Caco-2 (cell line): ENCODE measurements around the gene CLSTN2. TPM values are rescaled to one million over a fixed set of nuclear protein-coding genes. Genes with fewer than 3 reads are reported as not detected.

Source experiments
- BruUV-seq: library from RNA; stranded (reverse); fragments of 400-500 nt; replicated peaks from 2 replicates; lab custom pipeline; 2021; lab: Mats Ljungman, UMichigan
- CTCF ChIA-PET: fragments of 300-600 bp; sonication (Branson Sonifier 250); formaldehyde crosslinking; loops from one replicate; lab custom pipeline; 2022; ENCODE audit warnings: antibody characterized with exemption; lab: Charles Lee
- POLR2A ChIA-PET: fragments of 300-600 bp; sonication (Branson Sonifier 250); formaldehyde crosslinking; loops from one replicate; lab custom pipeline; 2022; ENCODE audit warnings: antibody characterized with exemption; lab: Charles Lee
- DNase-seq, 2 experiments: peaks; one replicate each; pipeline versions ENCODE4 v3.0.0 to v3.0.0-alpha.2; 2020 to 2022
- H3K27me3 ChIP-seq: replicated peaks from 2 replicates; pipeline ENCODE4 v1.6.0; 2011; ENCODE audit warnings: low read length; ENCODE audit not compliant: control insufficient read depth, insufficient read depth
- H3K36me3 ChIP-seq: 2 replicates; pipeline ENCODE4 v1.5.1; 2011; ENCODE audit warnings: low read length; ENCODE audit not compliant: control insufficient read depth, insufficient read depth
- H3K4me1 ChIP-seq: fragments of 250-450 bp; sonication (Bioruptor Pico); 2 replicates; pipeline ENCODE4 v1.5.1; 2020; ENCODE audit warnings: mild to moderate bottlenecking
- H3K4me3 ChIP-seq: 2 replicates; pipeline ENCODE4 v1.5.1; 2011; ENCODE audit warnings: low read depth, mild to moderate bottlenecking, control low read depth, low read length
- H3K9me3 ChIP-seq: fragments of 250-450 bp; sonication (Bioruptor Pico); 2 replicates; pipeline ENCODE4 v1.5.1; 2020; ENCODE audit warnings: mild to moderate bottlenecking, moderate library complexity
- H3K27ac Mint-ChIP-seq: one replicate; pipeline ENCODE4 v1.8.0; 2022; ENCODE audit warnings: mixed read lengths; ENCODE audit not compliant: unreplicated experiment
- H3K27me3 Mint-ChIP-seq: one replicate; pipeline ENCODE4 v1.8.0; 2022; ENCODE audit warnings: mixed read lengths; ENCODE audit not compliant: insufficient read depth, unreplicated experiment
- H3K36me3 Mint-ChIP-seq: one replicate; pipeline ENCODE4 v1.8.0; 2022; ENCODE audit warnings: mild to moderate bottlenecking, mixed read lengths; ENCODE audit not compliant: insufficient read depth, unreplicated experiment
- H3K4me1 Mint-ChIP-seq: one replicate; pipeline ENCODE4 v1.8.0; 2022; ENCODE audit warnings: low read depth, mixed read lengths; ENCODE audit not compliant: unreplicated experiment
- H3K4me3 Mint-ChIP-seq: one replicate; pipeline ENCODE4 v1.8.0; 2022; ENCODE audit warnings: mild to moderate bottlenecking, moderate library complexity, mixed read lengths; ENCODE audit not compliant: unreplicated experiment
- H3K9me3 Mint-ChIP-seq: one replicate; pipeline ENCODE4 v1.8.0; 2022; ENCODE audit warnings: mixed read lengths; ENCODE audit not compliant: unreplicated experiment
- intact Hi-C: fragments of 100-400 bp; cut with micrococcal nuclease; formaldehyde crosslinking; loops from one replicate; pipeline ENCODE4 v1.10.0; 2022; ENCODE audit not compliant: unreplicated experiment
- total RNA-seq: library from RNA; stranded (reverse); gene quantifications from 2 replicates; pipeline ENCODE4 v1.2.3, GENCODE V29; 2022
- TF ChIP-seq, protein P1 (sequence below), 2 experiments: fragments of 200-600 bp in 1 of 2; IDR thresholded peaks; 1 replicate in 1 of 2; 2 replicates in 1 of 2; pipeline versions ENCODE4 v1.5.1 to v1.8.0; 2011 to 2022; ENCODE audit warnings: antibody characterized with exemption in 1 of 2, control low read depth in 1 of 2, inconsistent platforms in 1 of 2, low read depth in 1 of 2, low read length in 1 of 2, mild to moderate bottlenecking in 1 of 2, moderate library complexity in 1 of 2; ENCODE audit not compliant: insufficient read depth in 1 of 2, severe bottlenecking in 1 of 2, unreplicated experiment in 1 of 2

Gene CLSTN2
- total RNA-seq, 1 experiment from 2014 or later: 26.1 TPM

DNA sequence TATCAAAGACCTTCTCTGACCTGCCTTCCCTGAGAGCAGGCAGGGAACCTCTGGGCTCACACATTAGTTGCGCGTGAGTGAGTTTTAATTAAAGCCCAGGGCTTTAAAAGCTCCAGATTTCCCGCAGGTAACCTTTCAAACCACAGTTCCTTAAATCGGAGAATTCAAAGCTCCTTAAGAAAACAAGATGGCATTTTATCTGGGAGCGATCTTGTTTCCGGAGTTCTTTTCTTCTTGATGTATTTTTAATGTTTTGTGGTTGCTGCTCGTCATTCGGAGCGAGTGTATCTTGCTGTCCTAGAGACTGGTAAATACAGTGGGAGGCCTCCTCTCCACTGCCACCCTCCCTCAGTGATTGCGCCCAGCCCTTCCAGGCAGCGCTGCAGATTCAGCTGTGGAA lies 284.3 kb downstream of the CLSTN2 start:
- H3K36me3 ChIP-seq: no peaks in the 10 kb centered on the region
- CTCF ChIA-PET: no interaction called here
- Mint-ChIP-seq H3K27me3 (no peaks in the 10 kb centered on the region), H3K36me3 (no peaks in the 10 kb centered on the region), H3K9me3 (no peaks in the 10 kb centered on the region), H3K4me3 (no peak overlapping the region), H3K4me1 (no peaks in the 10 kb centered on the region), H3K27ac (no peak overlapping the region)
- no peak overlapping the region for H3K4me3 ChIP-seq
- H3K27me3 ChIP-seq: no peaks in the 10 kb centered on the region
- POLR2A ChIA-PET: no interaction called here
- BruUV-seq: no TSS peak
- no peaks in the 10 kb centered on the region for H3K4me1 ChIP-seq
- intact Hi-C loops: no loop called here
- DNase-seq: no peak
- TF ChIP-seq, protein P1, sequence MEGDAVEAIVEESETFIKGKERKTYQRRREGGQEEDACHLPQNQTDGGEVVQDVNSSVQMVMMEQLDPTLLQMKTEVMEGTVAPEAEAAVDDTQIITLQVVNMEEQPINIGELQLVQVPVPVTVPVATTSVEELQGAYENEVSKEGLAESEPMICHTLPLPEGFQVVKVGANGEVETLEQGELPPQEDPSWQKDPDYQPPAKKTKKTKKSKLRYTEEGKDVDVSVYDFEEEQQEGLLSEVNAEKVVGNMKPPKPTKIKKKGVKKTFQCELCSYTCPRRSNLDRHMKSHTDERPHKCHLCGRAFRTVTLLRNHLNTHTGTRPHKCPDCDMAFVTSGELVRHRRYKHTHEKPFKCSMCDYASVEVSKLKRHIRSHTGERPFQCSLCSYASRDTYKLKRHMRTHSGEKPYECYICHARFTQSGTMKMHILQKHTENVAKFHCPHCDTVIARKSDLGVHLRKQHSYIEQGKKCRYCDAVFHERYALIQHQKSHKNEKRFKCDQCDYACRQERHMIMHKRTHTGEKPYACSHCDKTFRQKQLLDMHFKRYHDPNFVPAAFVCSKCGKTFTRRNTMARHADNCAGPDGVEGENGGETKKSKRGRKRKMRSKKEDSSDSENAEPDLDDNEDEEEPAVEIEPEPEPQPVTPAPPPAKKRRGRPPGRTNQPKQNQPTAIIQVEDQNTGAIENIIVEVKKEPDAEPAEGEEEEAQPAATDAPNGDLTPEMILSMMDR (IDR thresholded peaks at IDR 0.05; ENCODE audit: insufficient read depth in 1 of 2, low read depth in 1 of 2, low read length in 1 of 2, severe bottlenecking in 1 of 2, unreplicated experiment in 1 of 2): no peak
- no peaks in the 10 kb centered on the region for H3K9me3 ChIP-seq

GRCh38 chr3:140219923-140220452 lies 285.0 kb downstream of the CLSTN2 start:
- H3K4me1 ChIP-seq: no peaks in the 10 kb centered on the region
- H3K9me3 Mint-ChIP-seq: no peaks in the 10 kb centered on the region
- H3K36me3 ChIP-seq: no peaks in the 10 kb centered on the region
- no peak overlapping the region for H3K27ac Mint-ChIP-seq
- TF ChIP-seq, protein P1 (IDR thresholded peaks at IDR 0.05; ENCODE audit: insufficient read depth in 1 of 2, low read depth in 1 of 2, low read length in 1 of 2, severe bottlenecking in 1 of 2, unreplicated experiment in 1 of 2): no peak
- no TSS peak for BruUV-seq
- no peaks in the 10 kb centered on the region for H3K9me3 ChIP-seq
- no peak overlapping the region for H3K4me3 ChIP-seq
- ChIA-PET POLR2A (no interaction called here), CTCF (no interaction called here)
- no peaks in the 10 kb centered on the region for H3K4me1 Mint-ChIP-seq
- no peak overlapping the region for H3K4me3 Mint-ChIP-seq
- no peaks in the 10 kb centered on the region for H3K27me3 Mint-ChIP-seq
- no peaks in the 10 kb centered on the region for H3K36me3 Mint-ChIP-seq
- no peaks in the 10 kb centered on the region for H3K27me3 ChIP-seq
- DNase-seq: no peak
- intact Hi-C loops: no loop called here

DNA sequence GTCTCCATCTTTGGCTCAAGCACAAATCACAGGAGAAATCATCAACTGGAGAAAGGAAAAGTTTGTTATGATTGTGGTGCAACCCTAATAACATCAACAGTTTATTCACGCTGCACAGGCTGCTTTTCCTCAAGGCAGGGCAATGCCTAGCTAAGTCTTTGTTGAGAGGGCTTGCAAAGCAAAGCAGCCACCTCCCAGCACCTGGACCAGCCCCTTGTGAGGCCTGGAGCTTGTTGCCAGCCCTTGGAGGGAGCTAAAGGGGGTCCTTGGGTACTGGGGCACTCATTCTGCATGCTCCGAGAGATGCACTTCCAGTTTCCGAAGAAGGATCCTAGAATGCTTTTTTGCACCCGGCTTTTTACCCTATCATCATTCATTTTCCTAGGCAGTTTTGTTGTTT lies 288.2 kb downstream of the CLSTN2 start:
- TF ChIP-seq, protein P1 (IDR thresholded peaks at IDR 0.05; ENCODE audit: insufficient read depth in 1 of 2, low read depth in 1 of 2, low read length in 1 of 2, severe bottlenecking in 1 of 2, unreplicated experiment in 1 of 2): no peak
- Mint-ChIP-seq H3K9me3 (peaks cover 4% of the 10 kb centered on the region), H3K36me3 (no peaks in the 10 kb centered on the region), H3K27me3 (no peaks in the 10 kb centered on the region), H3K4me1 (no peaks in the 10 kb centered on the region), H3K27ac (no peak overlapping the region), H3K4me3 (no peak overlapping the region)
- intact Hi-C loops: no loop called here
- ChIA-PET POLR2A (no interaction called here), CTCF (no interaction called here)
- H3K9me3 ChIP-seq: no peaks in the 10 kb centered on the region
- no peaks in the 10 kb centered on the region for H3K36me3 ChIP-seq
- BruUV-seq: no TSS peak
- no peaks in the 10 kb centered on the region for H3K4me1 ChIP-seq
- no peak for DNase-seq
- H3K4me3 ChIP-seq: no peak overlapping the region
- H3K27me3 ChIP-seq: no peaks in the 10 kb centered on the region
